OCI-M2 (cell line): Measurements from ENCODE around the gene CASQ2.
"Not testable (repeated sequence)": the region's sequence is repeated elsewhere in the genome, so short reads cannot be mapped to it uniquely, and the experiment has no call there.

Experiments used
- DNase-seq: peaks from one replicate; lab custom pipeline; 2025; ENCODE audit not compliant: unreplicated experiment; lab: John Stamatoyannopoulos, UW

The CASQ2 gene

DNA sequence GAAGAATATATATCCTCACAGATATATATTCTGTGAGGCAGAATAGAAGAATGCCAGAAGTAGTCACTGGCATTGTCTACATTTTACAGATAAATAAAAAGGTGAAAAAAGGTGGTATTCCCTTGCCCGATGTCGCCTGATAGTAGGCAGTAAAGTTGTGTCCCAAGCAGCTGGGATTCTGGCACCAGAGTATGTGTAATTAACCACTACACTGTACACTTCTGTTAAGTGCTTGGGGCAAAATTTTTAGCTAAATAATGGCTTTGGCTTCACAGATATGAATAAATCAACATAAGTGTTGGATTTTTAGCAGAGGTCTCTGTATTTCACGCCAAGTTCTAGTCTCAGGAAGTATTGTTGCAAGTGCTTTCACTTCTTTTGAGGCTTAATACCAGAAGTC is 13.3 kb upstream of the CASQ2 start:
- no peak for DNase-seq

DNA sequence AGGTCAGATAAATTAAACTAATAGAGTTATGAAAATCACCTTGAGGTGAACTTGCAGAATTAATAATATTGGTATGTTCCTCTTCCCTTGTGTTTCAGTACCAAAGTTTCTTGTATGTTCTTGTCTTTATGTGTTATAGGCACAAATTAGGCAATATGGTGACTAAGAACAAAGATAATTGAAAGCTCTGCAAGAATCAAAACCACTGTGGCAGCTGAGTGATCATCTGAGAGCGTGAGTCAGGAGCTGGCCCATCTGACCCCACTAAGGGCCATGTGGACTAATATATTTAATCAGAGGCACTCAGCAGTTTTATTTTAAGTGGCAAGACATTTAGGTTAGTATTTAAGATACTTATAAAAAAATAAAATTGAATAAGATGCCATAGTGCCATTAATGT is 12.8 kb upstream of the CASQ2 start:
- no peak for DNase-seq

DNA sequence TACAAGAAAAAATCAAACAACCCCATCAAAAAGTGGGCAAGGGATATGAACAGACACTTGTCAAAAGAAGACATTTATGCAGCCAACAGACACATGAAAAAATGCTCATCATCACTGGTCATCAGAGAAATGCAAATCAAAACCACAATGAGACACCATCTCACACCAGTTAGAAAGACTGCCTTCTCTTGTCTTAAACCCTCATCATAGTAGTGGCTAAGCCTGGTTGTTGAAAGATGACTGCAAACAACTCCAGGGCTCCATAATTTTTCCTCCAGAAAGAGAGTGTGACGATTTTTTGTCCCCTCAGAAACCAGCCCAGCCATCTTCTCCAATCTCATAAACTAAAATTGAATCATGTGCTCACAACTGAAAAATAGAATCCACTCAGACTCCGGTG is 12.1 kb upstream of the CASQ2 start:
- not testable (repeated sequence) for DNase-seq

DNA sequence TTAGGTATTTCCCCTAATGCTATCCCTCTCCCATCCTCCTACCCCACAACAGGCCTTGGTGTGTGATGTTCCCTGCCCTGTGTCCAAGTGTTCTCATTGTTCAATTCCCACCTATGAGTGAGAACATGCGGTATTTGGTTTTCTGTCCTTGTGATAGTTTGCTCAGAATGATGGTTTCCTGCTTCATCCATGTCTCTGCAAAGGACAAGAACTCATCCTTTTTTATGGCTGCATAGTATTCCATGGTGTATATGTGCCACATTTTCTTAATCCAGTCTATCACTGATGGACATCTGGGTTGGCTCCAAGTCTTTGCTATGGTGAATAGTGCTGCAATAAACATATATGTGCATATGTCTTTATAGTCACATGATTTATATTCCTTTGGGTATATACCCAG is 10.6 kb upstream of the CASQ2 start:
- not testable (repeated sequence) for DNase-seq

DNA sequence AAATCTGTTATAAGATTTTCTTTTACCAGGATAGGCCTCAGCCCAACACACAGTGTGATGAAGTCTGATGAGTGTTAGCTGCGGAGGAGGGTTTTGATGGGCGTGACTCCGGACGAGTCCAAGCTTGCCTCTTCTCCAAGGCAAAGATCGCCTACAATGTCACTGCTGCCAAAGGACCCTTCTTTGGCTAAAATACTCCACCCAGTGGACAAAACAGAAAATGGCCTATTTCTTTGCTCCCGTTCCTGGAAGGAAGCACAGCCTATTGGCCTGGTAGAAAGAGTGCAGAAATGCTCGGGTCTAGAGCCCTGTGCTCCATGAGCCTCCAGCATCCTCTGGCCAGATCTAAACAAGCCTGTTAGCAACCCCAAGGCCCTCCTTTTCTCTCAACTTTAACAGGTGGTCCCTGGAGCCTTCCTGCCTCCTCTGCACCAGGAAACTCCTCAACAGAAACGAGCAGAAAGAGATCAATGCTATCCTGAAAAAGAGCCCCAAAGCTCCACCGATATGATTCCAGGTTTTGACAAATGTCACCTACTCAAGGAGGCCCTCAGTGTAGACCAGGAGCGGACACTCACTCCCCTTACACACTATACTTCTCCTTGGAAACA is 3.4 kb upstream of the CASQ2 start:
- DNase-seq: no peak

DNA sequence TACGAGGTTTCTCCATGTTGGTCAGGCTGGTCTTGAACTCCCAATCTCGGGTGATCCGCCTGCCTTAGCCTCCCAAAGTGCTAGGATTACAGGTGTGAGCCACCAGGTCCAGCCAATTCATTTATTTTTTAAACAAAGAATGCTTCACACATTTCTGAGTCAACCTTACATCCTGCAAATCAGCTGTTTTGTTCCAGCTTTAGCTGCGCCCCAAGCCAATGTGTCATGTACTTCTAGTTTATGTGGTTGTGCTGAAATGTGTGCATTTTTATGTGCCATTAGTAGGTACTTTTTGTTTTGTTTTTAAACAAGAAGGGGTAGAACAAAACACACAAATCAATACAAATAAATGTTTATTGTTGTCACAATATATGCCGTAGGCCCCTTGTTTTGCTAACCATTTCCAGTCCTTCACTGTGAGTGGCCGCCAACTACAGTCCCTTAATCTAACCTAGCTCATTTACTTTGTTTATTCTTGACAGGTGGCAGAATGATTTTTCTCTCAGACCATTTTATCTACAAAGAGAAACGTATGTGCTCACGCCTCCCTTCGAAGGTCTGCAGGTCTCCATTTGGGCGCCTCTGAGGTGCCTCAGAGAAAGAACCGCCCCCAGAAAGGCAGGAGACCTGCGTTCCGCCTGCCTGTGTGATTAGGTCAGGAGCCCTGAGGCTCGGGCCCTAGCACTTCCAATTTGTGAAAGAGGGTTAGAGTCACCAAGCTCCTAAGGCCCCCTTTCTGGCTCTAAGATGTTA is 2.8 kb upstream of the CASQ2 start:
- DNase-seq: no peak

DNA sequence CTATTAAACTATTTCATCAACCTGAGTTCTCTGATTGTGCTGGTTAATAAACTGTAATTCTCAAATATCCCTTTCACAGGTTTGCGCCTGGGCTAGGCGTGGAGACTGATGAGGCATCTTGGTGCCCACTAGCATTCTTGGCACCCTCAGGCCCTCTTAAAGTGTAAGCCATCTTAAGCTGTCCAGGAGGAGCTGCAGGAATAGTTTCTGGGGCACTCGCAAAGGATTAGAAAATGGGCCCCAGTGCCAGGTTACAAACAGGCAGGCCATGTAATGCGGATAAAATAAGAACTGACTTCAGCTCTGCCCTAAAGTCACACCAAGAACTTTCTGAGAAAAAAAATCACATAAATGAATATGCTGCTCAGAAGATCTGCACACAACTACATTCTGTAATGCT is 1.1 kb downstream of the CASQ2 start:
- DNase-seq: no peak

DNA sequence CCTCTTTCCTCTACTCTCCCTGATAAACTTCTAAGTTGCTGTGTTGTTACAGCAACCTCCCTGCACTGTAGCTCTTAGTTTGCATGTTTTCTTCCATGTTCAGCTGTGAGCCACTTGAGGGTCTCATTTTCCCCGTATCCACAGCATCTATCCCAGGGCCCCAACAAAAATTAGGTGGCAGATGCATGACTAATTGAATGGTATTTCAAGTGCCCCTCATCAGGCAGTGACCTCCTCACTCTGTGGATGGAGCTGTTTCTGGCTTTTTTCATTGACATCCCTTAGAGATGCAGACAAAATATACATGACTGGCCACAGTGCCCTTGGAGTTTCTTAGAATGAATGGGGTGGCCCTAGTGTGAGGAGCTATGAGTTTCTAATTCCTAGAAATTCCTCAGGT is 3.4 kb downstream of the CASQ2 start:
- DNase-seq: no peak

DNA sequence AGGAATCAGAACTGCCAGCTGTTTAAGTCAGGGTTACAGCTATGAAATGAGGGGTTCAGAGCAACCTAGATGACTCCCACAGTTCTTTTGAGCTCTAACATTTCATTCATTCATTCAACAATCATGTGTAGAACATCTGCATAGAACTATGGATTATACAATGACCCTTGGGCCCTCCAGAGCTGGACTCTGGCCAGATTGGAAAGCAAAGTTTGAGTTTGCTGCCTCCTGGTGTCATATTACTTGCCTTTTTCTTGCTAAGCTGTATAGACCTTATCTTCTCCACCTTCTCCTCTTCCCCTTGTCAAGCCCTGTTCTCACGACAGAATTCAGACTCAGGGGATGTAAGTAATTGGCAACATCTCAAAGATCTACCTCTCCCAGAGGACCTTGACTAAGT is 4.0 kb downstream of the CASQ2 start:
- DNase-seq: no peak

DNA sequence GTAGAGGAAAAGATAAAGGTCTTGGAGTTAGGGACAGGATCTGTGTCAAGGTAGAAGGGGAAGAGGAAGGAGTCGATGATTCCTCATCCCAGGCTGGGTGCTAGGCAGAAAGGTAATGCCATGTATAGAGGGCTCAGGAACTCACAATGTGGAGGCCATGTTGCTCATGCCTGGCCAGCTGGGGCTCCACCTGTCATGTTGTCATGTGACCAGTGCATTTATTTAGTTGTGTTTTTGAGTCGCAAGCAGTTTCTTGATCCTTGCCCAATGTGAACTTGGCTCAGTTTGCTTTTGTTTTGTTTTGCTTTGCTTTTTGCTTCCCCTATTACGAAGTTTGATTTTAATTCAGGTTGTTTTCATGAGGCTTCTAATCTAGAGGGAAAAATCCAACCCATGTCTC is 5.7 kb downstream of the CASQ2 start:
- DNase-seq: no peak

DNA sequence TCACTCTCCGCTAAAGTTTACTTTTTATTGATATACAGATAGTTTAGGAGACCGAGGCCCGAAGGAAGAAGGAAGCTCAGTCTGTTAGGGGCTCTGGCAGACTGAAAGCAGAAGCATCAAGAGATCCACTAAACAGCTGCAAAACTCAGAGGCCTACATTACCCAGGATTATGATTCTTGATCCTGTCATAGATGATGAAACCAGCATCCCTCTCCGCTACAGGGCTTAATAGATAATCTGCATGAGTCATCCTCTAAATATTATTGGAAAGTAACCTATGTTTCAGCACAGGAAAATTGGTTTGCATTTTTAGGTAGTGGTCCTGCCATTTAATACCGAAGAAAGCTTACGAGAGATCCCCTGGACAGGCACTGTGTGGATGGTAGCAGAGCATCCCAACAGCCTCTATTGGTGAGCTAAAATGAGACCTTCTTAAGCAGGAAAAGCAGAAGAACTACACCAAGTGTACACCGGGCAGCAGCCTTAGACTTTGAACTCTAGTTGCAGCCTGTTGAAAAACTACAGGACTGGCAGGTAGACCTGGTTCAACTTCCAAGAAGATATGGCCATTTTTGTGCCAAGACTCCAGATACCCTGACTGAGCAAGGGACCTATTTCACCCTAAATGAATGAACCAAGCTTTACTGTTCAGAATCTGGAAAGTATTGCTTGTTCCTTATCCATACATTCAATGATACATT is 6.8 kb downstream of the CASQ2 start:
- DNase-seq: no peak

DNA sequence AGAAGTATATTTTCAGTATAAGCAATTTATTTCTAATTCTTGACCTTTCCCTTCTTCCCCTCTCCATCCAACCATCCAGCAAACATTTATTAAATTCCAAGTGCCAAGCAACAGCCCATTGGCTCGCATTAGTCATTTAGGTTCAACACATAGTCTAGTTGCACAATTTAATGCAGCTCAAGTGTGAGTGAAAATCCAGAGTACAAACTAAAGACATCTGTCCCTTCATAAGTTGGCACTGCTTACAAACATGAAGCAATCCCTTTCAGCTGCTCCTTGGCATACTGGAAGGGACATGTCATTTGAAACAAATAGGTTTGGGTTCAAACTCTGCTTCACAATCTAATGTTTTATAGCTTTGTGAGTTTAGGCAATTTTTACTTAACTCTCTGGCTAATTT is 10.7 kb downstream of the CASQ2 start:
- DNase-seq: no peak

DNA sequence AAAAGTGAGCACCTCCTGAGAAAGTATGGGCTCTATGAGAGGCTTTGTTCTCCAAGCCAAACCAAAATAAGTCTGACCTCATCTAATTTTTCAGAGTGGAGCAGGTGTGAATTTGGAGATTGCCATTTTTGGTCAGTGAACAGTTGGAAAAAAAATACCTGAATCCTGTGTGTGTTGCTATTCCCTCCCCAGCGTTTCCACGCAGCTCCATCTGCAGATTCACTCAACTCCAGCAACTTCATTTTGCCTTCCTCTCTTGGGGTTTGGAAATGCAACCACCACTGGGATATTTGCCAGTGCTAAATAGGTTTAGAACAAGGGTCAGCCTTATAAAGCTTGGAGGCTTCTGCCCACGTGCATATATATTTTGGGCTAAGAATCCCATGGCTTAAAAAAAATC is 11.2 kb downstream of the CASQ2 start:
- no peak for DNase-seq

DNA sequence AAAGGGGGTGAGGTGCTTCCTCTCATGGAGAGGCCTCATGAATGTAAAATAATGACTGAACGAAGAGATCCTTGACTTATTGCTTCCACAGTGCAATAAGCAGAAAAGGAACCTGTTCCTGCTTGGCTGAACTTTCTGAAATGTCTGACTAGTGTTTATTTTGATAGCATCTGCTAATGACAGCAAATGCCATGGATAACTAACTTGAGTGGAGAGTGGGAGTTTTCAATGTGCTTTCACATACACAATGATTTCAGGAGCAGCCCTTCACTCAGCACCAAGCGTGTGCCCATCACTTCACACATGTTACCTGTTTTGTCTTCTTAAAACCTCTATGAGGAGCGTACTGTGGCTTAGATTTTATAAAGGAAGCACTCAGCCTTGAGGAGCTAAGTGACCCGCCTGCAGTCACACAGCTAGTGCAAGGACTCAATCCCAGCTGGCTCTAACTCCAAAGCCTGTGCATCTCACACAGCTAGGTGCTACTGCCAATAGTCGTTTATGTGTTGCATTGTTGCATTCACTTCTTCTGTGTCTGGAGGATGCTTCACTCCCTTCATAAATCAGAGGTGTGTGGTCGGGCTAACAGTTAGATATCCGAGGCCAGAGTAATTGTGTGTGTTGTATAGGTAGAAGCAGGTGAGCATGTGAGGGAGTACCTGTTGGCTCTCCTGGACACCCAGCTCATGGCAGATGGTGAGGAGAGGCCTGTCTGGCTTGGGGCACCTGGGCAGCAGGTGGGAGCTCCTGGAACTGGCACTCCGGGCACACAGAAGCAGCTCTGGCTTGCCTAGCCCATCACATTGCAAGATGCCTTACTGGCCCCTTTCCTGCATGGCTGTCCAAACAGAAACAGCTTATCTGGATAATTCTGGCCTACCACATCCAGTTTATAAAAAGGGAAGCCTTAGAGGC is 12.8 kb downstream of the CASQ2 start:
- DNase-seq: no peak

DNA sequence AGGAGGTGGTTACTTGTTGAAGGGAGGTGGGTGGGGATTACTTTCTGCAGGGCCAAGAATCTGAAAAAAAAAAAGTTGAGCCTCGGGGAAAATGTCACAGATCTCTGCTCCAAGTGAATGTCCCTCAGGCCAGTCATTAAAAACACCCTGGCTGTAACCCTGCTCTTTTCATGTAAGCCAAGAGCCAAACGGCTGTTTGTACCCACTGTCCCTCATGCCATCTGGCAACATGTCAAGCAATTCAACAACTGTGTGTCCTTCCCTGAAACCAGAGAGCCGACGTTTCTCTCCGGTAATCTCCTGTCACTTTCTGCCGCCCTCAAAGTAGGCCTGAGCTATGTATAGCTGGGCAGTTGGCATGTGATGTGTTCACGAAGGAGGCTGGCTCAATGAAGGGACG is 14.7 kb downstream of the CASQ2 start:
- DNase-seq: no peak

DNA sequence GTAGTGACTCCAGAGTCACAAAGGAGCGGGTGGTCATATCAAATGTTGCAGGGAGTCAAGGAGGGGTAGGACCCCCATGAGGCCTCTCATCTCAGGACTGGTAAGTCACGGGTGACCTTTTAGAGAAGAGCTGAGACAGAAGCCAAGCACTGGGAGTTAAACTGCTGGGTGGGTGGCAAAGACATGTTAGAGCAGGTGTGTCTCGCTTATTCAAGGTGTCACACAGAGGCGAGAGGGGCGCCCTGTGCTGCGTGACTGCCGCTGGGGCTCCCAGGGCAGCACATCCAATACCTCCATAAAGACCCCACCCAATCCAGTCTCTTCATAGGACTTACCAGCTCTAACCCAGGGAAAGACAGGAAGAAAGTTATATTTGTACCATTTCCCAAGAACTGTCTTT is 15.2 kb downstream of the CASQ2 start:
- DNase-seq: no peak

DNA sequence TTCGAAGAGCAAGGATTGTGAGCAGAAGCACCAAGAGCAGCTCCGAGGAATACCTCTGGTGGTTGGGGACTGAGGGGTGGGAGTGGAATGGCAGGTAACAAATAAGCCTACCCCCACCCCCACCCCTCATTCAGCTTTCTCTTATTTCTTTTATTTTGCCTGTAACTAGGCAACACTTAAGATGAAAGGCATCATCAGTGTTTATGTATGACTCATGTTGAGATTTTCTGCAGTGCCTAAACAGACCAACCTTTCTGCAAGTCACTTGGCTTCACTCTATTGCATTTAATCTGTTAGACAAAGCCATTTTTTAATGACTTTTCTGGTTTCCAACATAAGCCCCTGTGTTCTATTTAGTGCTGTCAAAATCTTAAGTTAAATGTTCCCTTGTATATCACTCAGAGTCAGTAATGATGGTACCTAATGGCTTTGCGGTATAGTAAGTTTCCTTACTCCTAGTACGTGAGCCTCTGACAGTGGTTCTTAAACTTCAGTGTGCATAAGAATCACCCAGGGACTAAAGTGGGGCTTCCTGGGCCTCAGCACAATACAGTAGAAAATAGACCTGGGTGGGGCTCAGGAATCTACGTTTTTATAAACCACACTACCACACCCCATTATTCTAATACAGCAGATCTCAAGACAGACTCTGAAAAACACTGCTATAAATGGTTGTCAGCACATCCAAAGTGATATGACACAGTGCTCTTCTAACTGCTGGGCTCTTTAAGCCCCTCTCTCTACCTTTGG is 19.9 kb downstream of the CASQ2 start:
- no peak for DNase-seq

DNA sequence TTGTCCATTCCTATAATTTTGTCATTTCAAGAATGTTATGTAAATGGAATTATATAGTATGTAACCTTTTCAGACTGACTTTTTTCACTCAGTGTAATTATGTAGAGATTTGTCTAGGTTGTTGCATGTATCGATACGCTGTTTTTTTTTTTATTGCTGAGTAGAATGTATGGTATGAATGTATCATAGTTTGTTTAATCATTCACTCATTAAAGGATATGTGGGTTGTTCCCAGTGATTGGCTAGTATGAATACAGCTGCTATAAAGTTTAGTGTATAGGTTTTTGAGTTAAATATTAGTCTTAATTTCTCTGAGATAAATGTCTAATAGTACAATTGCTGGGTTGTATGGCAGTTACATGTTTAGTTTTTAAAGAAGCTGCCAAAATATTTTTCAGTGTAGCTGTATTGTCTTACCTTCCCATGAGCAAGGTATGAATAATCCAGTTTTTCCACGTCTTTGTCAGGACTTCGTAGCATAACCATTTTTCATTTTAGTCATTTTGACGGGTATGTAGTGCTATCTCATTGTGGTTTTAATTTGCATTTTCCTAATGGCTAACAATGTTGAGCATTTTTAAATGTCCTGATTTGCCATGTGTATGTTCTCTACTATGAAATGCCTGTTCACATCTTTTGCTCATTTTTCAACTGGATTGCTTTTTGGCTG is 22.4 kb downstream of the CASQ2 start:
- DNase-seq: no peak

DNA sequence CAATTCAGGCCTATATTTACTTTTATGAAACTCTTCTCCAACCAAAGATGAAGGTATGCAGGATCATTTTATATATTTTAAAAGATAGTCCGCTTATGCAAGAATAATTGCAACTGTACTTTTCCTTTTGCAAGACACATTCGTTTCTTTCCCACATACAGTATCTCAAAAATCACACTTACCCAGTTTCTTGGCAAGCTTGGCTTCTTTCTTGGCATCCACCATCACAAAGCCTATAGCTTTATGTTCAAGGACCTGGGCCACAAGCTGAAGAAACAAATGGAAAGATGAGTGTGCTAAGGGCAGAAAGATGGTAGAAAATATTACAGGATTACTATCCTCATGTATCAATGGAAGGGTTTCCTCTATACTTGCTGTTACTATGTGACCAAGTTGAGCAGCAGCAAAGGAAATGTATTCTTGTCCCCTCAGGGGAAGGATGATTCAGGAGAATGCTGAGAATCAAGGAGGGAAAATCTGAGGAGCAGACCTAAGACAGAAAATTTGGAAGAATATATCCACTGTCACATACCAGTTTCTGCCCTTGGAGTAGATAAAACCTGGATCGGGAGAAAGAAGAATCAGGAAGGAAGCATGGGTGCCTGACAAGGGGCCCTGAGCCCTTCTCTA is 23.8 kb downstream of the CASQ2 start:
- no peak for DNase-seq

DNA sequence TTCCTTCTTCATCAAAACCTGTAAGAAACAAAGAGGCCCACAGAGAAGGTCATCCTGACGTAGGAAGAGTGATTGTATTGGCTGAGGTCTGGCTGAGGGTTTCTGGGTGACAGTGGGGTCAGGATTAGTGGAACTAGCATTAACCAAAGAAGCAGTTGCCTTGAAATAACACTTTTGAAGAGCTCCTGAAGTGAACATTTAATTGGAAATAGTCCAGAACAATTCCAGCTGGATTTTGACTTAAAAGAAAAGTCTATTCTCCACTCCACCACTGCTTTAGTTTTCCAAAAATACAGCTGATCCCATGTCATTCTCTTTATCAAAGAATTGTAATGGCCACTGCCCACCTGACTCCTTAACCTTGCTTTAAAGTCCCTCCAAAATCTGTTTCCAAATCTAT is 27.7 kb downstream of the CASQ2 start:
- no peak for DNase-seq
